NCI-H146 treated with DMSO at 0.1 percent for 48 hours (cell line): Measurements from ENCODE around the gene OR8G1.
"Not testable (repeated sequence)": the region's sequence is repeated elsewhere in the genome, so short reads cannot be mapped to it uniquely, and the experiment has no call there.

Source experiments
- DNase-seq: peaks from one replicate; lab custom pipeline; 2025; ENCODE audit not compliant: unreplicated experiment; lab: John Stamatoyannopoulos, UW

Gene OR8G1

GRCh38 chr11:124233376-124233775 is 7.5 kb upstream of the OR8G1 start:
- DNase-seq: no peak

- DNase-seq: no peak
Observed at GRCh38 chr11:124238512-124238911, 2.4 kb upstream of the OR8G1 start.

- not testable (repeated sequence) for DNase-seq
Observed at GRCh38 chr11:124249869-124250268, 9.0 kb downstream of the OR8G1 start.

GRCh38 chr11:124256076-124256475 is 15.2 kb downstream of the OR8G1 start, which contains the start of gene OR8G5:
Gene OR8G5 (plus strand): TSS chr11:124256376. CDS start chr11:124264932, 8,556 bp downstream.
- DNase-seq: no peak

- not testable (repeated sequence) for DNase-seq
Observed at GRCh38 chr11:124265041-124265440, 24.1 kb downstream of the OR8G1 start.

GRCh38 chr11:124270886-124271285 is 30.0 kb downstream of the OR8G1 start:
- DNase-seq: not testable (repeated sequence)

GRCh38 chr11:124274000-124274399 is 33.1 kb downstream of the OR8G1 start:
- no peak for DNase-seq

- no peak for DNase-seq
Observed at GRCh38 chr11:124276081-124276480, 35.2 kb downstream of the OR8G1 start.

- DNase-seq: no peak
Observed at GRCh38 chr11:124277207-124277606, 36.3 kb downstream of the OR8G1 start.

GRCh38 chr11:124277804-124278203 is 36.9 kb downstream of the OR8G1 start:
- no peak for DNase-seq

GRCh38 chr11:124278261-124278660 is 37.4 kb downstream of the OR8G1 start:
- DNase-seq: no peak

- no peak for DNase-seq
Observed at GRCh38 chr11:124285610-124286344, 44.9 kb downstream of the OR8G1 start.

- no peak for DNase-seq
Observed at GRCh38 chr11:124294687-124295086, 53.8 kb downstream of the OR8G1 start.

- DNase-seq: no peak
Observed at GRCh38 chr11:124296016-124296415, 55.1 kb downstream of the OR8G1 start.

GRCh38 chr11:124297921-124298320 is 57.0 kb downstream of the OR8G1 start:
- no peak for DNase-seq

GRCh38 chr11:124301548-124301947 is 60.7 kb downstream of the OR8G1 start:
- no peak for DNase-seq

- DNase-seq: no peak
Observed at GRCh38 chr11:124302347-124303125, 61.6 kb downstream of the OR8G1 start.
